A549 (cell line): ENCODE results near the gene CHRNB2.

Experiments
- EHF ChIP-seq: fragments of 250-450 bp; sonication (Bioruptor Pico); IDR thresholded peaks from 2 replicates; pipeline ENCODE4 v1.5.0; 2020; ENCODE audit warnings: mild to moderate bottlenecking
- JUN ChIP-seq, 2 experiments: fragments of >200 bp; sonication (Bioruptor Twin); formaldehyde crosslinking; IDR thresholded peaks; 2 replicates in 1 of 2; 3 replicates in 1 of 2; pipeline ENCODE4 v1.6.1; 2016 to 2017
- KDM5A ChIP-seq: fragments of 200-600 bp; sonication (generic); IDR thresholded peaks from 2 replicates; pipeline ENCODE4 v1.6.1; 2016; ENCODE audit warnings: antibody characterized with exemption, mild to moderate bottlenecking
- NFE2L2 ChIP-seq: fragments of 150-350 bp; conservative IDR thresholded peaks from 2 replicates; pipeline ENCODE4 v1.6.1; 2014; ENCODE audit warnings: low read length
- NR3C1 ChIP-seq: fragments of >200 bp; sonication (Bioruptor Twin); formaldehyde crosslinking; IDR thresholded peaks from 3 replicates; pipeline ENCODE4 v1.6.1; 2017
- RFX5 ChIP-seq: fragments of 450-650 bp; IDR thresholded peaks from 2 replicates; pipeline ENCODE4 v1.7.1; 2014; ENCODE audit warnings: antibody characterized with exemption, mild to moderate bottlenecking, moderate library complexity
- TF ChIP-seq, protein P1 (sequence below): fragments of >200 bp; sonication (Bioruptor Twin); formaldehyde crosslinking; IDR thresholded peaks from 3 replicates; pipeline ENCODE4 v1.5.1; 2016
- TF ChIP-seq, protein P2 (sequence below): IDR thresholded peaks from 2 replicates; pipeline ENCODE4 v1.6.1; 2012; ENCODE audit warnings: low read depth, borderline replicate concordance
- TF ChIP-seq, protein P3 (sequence below): IDR thresholded peaks from 2 replicates; pipeline ENCODE4 v1.6.1; 2012

DNA sequence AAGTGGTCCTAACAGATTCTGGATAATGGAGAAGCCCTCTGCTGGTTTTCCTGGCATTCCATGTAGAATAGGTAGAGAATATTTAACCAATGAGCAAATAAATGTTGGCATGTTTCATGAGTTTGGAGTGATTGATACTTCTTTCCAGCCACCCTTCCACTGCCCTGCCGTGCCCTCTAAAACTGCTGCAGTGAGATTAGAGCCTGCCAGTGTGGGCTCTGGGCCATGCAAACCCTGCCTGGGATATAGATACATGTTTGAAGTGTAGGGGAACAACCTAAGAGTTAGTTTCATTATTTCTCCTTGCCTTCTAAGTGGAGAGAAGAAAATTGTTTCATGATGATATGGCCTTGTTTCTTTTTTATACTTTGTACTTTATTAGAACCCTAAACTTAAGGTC lies 19.6 kb upstream of the CHRNB2 start:
- TF ChIP-seq, protein P1, sequence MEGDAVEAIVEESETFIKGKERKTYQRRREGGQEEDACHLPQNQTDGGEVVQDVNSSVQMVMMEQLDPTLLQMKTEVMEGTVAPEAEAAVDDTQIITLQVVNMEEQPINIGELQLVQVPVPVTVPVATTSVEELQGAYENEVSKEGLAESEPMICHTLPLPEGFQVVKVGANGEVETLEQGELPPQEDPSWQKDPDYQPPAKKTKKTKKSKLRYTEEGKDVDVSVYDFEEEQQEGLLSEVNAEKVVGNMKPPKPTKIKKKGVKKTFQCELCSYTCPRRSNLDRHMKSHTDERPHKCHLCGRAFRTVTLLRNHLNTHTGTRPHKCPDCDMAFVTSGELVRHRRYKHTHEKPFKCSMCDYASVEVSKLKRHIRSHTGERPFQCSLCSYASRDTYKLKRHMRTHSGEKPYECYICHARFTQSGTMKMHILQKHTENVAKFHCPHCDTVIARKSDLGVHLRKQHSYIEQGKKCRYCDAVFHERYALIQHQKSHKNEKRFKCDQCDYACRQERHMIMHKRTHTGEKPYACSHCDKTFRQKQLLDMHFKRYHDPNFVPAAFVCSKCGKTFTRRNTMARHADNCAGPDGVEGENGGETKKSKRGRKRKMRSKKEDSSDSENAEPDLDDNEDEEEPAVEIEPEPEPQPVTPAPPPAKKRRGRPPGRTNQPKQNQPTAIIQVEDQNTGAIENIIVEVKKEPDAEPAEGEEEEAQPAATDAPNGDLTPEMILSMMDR: no peak
- TF ChIP-seq, protein P2, sequence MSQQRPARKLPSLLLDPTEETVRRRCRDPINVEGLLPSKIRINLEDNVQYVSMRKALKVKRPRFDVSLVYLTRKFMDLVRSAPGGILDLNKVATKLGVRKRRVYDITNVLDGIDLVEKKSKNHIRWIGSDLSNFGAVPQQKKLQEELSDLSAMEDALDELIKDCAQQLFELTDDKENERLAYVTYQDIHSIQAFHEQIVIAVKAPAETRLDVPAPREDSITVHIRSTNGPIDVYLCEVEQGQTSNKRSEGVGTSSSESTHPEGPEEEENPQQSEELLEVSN: no peak
- no peak for TF ChIP-seq NR3C1
- TF ChIP-seq KDM5A: no peak
- TF ChIP-seq, protein P3, sequence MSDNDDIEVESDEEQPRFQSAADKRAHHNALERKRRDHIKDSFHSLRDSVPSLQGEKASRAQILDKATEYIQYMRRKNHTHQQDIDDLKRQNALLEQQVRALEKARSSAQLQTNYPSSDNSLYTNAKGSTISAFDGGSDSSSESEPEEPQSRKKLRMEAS: no peak
- no peak for TF ChIP-seq NFE2L2
- TF ChIP-seq RFX5: no peak
- TF ChIP-seq EHF: no peak
- TF ChIP-seq JUN (IDR thresholded peaks at IDR 0.05): no peak
